K562 (cell line): ENCODE measurements around the gene TMEM126B. TPM values are rescaled to one million over a fixed set of nuclear protein-coding genes. Genes with fewer than 3 reads are reported as not detected.

Experiments used
- BRF1 ChIP-seq: IDR thresholded peaks from 3 replicates; pipeline ENCODE4 v1.6.1; 2011; ENCODE audit warnings: borderline replicate concordance, mild to moderate bottlenecking; ENCODE audit not compliant: insufficient read length; ENCODE audit errors: extremely low read depth
- COPS2 ChIP-seq: fragments of 450-650 bp; conservative IDR thresholded peaks from 2 replicates; pipeline ENCODE4 v1.6.1; 2016; ENCODE audit warnings: mild to moderate bottlenecking, moderate library complexity
- ELF1 ChIP-seq: fragments of 200-800 bp; sonication (Bioruptor generic); IDR thresholded peaks from 2 replicates; pipeline ENCODE4 v1.6.1; 2016; ENCODE audit warnings: missing genetic modification characterization, missing compliant biosample characterization
- EP400 ChIP-seq: fragments of 450-650 bp; IDR thresholded peaks from 2 replicates; pipeline ENCODE4 v1.6.1; 2017; ENCODE audit warnings: antibody characterized with exemption, mild to moderate bottlenecking, moderate library complexity
- ERF ChIP-seq: fragments of 450-650 bp; formaldehyde crosslinking; IDR thresholded peaks from 2 replicates; pipeline ENCODE4 v1.4.0; 2020; ENCODE audit warnings: mild to moderate bottlenecking, mixed read lengths
- IRF2 ChIP-seq: sonication (generic); formaldehyde crosslinking; IDR thresholded peaks from 2 replicates; pipeline ENCODE4 v1.8.1; 2022; ENCODE audit warnings: mild to moderate bottlenecking, missing genetic modification reagents
- MAFG ChIP-seq: fragments of 450-650 bp; conservative IDR thresholded peaks from 2 replicates; pipeline ENCODE4 v1.6.1; 2016; ENCODE audit warnings: missing genetic modification characterization, missing compliant biosample characterization
- MAFK ChIP-seq: IDR thresholded peaks from 2 replicates; pipeline ENCODE4 v1.6.1; 2011; ENCODE audit warnings: low read length, improper control_type of control experiment
- MCM2 ChIP-seq: fragments of 450-650 bp; IDR thresholded peaks from 2 replicates; pipeline ENCODE4 v1.6.1; 2017; ENCODE audit warnings: low read depth, mild to moderate bottlenecking
- SREBF2 ChIP-seq: sonication (generic); formaldehyde crosslinking; IDR thresholded peaks from 2 replicates; pipeline ENCODE4 v1.4.0; 2020; ENCODE audit warnings: mild to moderate bottlenecking, missing genetic modification reagents
- ZNF347 ChIP-seq: fragments of 450-650 bp; formaldehyde crosslinking; IDR thresholded peaks from 2 replicates; pipeline ENCODE4 v1.4.0; 2020; ENCODE audit warnings: low read depth, mild to moderate bottlenecking, moderate library complexity
- ZNF75A ChIP-seq: fragments of 450-650 bp; formaldehyde crosslinking; IDR thresholded peaks from 2 replicates; pipeline ENCODE4 v1.4.0; 2020; ENCODE audit warnings: mild to moderate bottlenecking
- polyA plus RNA-seq, 8 experiments: library from polyadenylated mRNA; depleted of rRNA in 4 of 8; stranded (reverse) in 5 of 8; unstranded in 3 of 8; fragments of >200 nt; fragmentation: Nextera tagmentation in 2 of 8; fragmentation: Illumina TruSeq in 1 of 8; extraction: Ambion mirVana in 2 of 8; extraction: Trizol in 1 of 8; gene quantifications; 2 replicates each; pipeline versions ENCODE4 v1.2.1 to v1.2.3, GENCODE V29; 2011 to 2014; ENCODE audit warnings: inconsistent platforms in 1 of 8, missing spikeins in 1 of 8
- total RNA-seq, 7 experiments: library from RNA; depleted of rRNA in 6 of 7; stranded (reverse); fragments of >200 nt in 6 of 7; fragmentation: Illumina TruSeq in 2 of 7; extraction: Trizol in 2 of 7; gene quantifications; 2 replicates each; pipeline versions ENCODE4 v1.2.1 to v1.2.3, GENCODE V29; 2011 to 2021; ENCODE audit warnings: low replicate concordance in 1 of 7
- TF ChIP-seq, protein P1 (sequence below): fragments of 250-450 bp; sonication (Bioruptor Pico); IDR thresholded peaks from 2 replicates; pipeline ENCODE4 v1.4.0; 2020
- TF ChIP-seq, protein P2 (sequence below): fragments of 450-650 bp; IDR thresholded peaks from 2 replicates; pipeline ENCODE4 v1.6.1; 2016; ENCODE audit warnings: antibody characterized with exemption
- TF ChIP-seq, protein P3 (sequence below): fragments of 200-800 bp; sonication (Bioruptor generic); IDR thresholded peaks from 2 replicates; pipeline ENCODE4 v1.6.1; 2017; ENCODE audit warnings: missing genetic modification characterization, missing compliant biosample characterization
- TF ChIP-seq, protein P4 (sequence below): fragments of 450-650 bp; IDR thresholded peaks from 2 replicates; pipeline ENCODE4 v1.6.1; 2016; ENCODE audit warnings: low read depth, mild to moderate bottlenecking, moderate library complexity
- TF ChIP-seq, protein P5 (sequence below): fragments of 250-450 bp; sonication (Bioruptor Pico); IDR thresholded peaks from 2 replicates; pipeline ENCODE4 v1.9.0; 2021; ENCODE audit warnings: mild to moderate bottlenecking, inconsistent platforms

TMEM126B gene
- total and polyA plus RNA-seq, 9 of the 15 experiments (the other 6 are each of a cell fraction or from before 2014, with no cell fraction given) = 85.5 to 226 (median 164) TPM

DNA sequence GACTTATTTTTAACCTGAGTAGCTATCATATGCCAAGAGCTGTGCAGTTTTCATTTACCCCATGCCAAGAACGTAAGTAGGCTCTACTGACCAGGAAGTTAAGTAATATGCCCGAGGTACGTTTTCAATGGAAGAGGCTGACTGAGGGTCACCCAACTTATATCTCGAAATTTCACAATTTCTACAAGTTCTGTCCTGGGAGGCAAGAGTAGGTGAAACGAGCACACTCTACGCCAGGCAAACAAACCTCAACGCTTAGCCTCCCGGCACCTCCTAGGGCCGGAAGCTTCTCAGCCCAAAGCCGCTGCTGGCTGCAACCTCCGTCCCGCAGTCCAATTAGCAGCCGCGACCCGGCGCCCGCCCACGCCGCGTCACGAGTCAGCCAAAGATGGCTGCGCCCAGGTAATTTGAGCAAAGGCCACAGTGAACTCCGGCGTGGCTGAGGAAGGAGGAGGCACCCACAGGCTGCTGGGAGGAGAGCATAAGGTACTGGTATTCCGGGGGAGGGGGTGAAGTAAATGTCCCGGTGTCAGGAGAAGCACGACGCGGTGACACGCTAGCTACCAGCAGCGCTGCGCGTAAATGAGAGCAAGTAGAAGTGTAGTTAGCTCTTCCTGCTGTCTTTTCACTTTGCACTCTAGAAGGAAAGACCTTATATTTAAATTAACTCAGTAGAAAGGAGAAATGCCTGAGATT lies 19.4 kb downstream of the TMEM126B start, which contains the start of gene TMEM126A (continued):
- TF ChIP-seq, protein P1, sequence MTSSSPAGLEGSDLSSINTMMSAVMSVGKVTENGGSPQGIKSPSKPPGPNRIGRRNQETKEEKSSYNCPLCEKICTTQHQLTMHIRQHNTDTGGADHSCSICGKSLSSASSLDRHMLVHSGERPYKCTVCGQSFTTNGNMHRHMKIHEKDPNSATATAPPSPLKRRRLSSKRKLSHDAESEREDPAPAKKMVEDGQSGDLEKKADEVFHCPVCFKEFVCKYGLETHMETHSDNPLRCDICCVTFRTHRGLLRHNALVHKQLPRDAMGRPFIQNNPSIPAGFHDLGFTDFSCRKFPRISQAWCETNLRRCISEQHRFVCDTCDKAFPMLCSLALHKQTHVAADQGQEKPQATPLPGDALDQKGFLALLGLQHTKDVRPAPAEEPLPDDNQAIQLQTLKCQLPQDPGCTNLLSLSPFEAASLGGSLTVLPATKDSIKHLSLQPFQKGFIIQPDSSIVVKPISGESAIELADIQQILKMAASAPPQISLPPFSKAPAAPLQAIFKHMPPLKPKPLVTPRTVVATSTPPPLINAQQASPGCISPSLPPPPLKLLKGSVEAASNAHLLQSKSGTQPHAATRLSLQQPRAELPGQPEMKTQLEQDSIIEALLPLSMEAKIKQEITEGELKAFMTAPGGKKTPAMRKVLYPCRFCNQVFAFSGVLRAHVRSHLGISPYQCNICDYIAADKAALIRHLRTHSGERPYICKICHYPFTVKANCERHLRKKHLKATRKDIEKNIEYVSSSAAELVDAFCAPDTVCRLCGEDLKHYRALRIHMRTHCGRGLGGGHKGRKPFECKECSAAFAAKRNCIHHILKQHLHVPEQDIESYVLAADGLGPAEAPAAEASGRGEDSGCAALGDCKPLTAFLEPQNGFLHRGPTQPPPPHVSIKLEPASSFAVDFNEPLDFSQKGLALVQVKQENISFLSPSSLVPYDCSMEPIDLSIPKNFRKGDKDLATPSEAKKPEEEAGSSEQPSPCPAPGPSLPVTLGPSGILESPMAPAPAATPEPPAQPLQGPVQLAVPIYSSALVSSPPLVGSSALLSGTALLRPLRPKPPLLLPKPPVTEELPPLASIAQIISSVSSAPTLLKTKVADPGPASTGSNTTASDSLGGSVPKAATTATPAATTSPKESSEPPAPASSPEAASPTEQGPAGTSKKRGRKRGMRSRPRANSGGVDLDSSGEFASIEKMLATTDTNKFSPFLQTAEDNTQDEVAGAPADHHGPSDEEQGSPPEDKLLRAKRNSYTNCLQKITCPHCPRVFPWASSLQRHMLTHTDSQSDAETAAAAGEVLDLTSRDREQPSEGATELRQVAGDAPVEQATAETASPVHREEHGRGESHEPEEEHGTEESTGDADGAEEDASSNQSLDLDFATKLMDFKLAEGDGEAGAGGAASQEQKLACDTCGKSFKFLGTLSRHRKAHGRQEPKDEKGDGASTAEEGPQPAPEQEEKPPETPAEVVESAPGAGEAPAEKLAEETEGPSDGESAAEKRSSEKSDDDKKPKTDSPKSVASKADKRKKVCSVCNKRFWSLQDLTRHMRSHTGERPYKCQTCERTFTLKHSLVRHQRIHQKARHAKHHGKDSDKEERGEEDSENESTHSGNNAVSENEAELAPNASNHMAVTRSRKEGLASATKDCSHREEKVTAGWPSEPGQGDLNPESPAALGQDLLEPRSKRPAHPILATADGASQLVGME (CRISPR knock-in tag) = no peak
- TF ChIP-seq MCM2 (no peak), IRF2 (no peak), BRF1 (no peak), MAFK (no peak), MAFG (no peak), SREBF2 (CRISPR knock-in tag) (no peak), ERF (0 out of 2 replicates have a peak, but pooled peaks have one; percentile 51), COPS2 (no peak), ZNF75A (no peak), ZNF347 (CRISPR knock-in tag) (no peak), ELF1 (tag) (peak; percentile 49), EP400 (peak; percentile 79; the same call in 1 of the 2 replicates)
- TF ChIP-seq, protein P2, sequence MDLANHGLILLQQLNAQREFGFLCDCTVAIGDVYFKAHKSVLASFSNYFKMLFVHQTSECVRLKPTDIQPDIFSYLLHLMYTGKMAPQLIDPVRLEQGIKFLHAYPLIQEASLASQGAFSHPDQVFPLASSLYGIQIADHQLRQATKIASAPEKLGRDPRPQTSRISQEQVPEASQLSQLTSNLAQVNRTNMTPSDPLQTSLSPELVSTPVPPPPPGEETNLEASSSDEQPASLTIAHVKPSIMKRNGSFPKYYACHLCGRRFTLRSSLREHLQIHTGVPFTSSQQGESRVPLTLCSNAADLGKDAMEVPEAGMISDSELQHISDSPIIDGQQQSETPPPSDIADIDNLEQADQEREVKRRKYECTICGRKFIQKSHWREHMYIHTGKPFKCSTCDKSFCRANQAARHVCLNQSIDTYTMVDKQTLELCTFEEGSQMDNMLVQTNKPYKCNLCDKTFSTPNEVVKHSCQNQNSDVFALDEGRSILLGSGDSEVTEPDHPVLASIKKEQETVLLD = no peak
- TF ChIP-seq, protein P3, sequence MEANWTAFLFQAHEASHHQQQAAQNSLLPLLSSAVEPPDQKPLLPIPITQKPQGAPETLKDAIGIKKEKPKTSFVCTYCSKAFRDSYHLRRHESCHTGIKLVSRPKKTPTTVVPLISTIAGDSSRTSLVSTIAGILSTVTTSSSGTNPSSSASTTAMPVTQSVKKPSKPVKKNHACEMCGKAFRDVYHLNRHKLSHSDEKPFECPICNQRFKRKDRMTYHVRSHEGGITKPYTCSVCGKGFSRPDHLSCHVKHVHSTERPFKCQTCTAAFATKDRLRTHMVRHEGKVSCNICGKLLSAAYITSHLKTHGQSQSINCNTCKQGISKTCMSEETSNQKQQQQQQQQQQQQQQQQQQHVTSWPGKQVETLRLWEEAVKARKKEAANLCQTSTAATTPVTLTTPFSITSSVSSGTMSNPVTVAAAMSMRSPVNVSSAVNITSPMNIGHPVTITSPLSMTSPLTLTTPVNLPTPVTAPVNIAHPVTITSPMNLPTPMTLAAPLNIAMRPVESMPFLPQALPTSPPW (CRISPR knock-in tag) = no peak
- TF ChIP-seq, protein P4, sequence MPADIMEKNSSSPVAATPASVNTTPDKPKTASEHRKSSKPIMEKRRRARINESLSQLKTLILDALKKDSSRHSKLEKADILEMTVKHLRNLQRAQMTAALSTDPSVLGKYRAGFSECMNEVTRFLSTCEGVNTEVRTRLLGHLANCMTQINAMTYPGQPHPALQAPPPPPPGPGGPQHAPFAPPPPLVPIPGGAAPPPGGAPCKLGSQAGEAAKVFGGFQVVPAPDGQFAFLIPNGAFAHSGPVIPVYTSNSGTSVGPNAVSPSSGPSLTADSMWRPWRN = no peak
- TF ChIP-seq, protein P5, sequence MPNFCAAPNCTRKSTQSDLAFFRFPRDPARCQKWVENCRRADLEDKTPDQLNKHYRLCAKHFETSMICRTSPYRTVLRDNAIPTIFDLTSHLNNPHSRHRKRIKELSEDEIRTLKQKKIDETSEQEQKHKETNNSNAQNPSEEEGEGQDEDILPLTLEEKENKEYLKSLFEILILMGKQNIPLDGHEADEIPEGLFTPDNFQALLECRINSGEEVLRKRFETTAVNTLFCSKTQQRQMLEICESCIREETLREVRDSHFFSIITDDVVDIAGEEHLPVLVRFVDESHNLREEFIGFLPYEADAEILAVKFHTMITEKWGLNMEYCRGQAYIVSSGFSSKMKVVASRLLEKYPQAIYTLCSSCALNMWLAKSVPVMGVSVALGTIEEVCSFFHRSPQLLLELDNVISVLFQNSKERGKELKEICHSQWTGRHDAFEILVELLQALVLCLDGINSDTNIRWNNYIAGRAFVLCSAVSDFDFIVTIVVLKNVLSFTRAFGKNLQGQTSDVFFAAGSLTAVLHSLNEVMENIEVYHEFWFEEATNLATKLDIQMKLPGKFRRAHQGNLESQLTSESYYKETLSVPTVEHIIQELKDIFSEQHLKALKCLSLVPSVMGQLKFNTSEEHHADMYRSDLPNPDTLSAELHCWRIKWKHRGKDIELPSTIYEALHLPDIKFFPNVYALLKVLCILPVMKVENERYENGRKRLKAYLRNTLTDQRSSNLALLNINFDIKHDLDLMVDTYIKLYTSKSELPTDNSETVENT = peak; percentile 54; the same call in 1 of the 2 replicates
